IMR-90 (cell line): ENCODE measurements around the gene KCNA10. TPM values are rescaled to one million over a fixed set of nuclear protein-coding genes. Genes with fewer than 3 reads are reported as not detected.

Experiments
- ATAC-seq: fragments of 200-7000 bp; cut with Tn5 transposase; 2 replicates; pipeline ENCODE4 v1.9.1; 2020; ENCODE audit warnings: low read depth, mild to moderate bottlenecking, moderate library complexity
- BruUV-seq: library from RNA; stranded (reverse); fragments of 400-500 nt; replicated peaks from 2 replicates; lab custom pipeline; 2021; lab: Mats Ljungman, UMichigan
- CTCF ChIA-PET: fragments of 300-600 bp; formaldehyde crosslinking; extraction: SDS; loops from one replicate; lab custom pipeline; 2021; ENCODE audit warnings: antibody characterized with exemption; lab: Yijun Ruan, JAX
- POLR2A ChIA-PET: fragments of 300-600 bp; sonication (Branson Sonifier 250); formaldehyde crosslinking; loops from one replicate; lab custom pipeline; 2022; ENCODE audit warnings: antibody characterized with exemption; ENCODE audit not compliant: unreplicated experiment; lab: Charles Lee
- DNase-seq: peaks from one replicate; pipeline ENCODE4 v3.0.0; 2013
- H2AFZ ChIP-seq: replicated peaks from 2 replicates; pipeline ENCODE3; 2013; ENCODE audit warnings: low read length, mild to moderate bottlenecking; ENCODE audit not compliant: poor library complexity
- H2AK5ac ChIP-seq: 2 replicates; pipeline ENCODE4 v1.6.1; 2013; ENCODE audit warnings: low read depth, low read length, inconsistent platforms
- H2AK9ac ChIP-seq: replicated peaks from 2 replicates; pipeline ENCODE3; 2013; ENCODE audit warnings: mild to moderate bottlenecking, low read depth, low read length, moderate library complexity; ENCODE audit not compliant: poor library complexity
- H2BK120ac ChIP-seq: 2 replicates; pipeline ENCODE4 v1.6.1; 2013; ENCODE audit warnings: low read depth, low read length, inconsistent platforms
- H2BK15ac ChIP-seq: 3 replicates; pipeline ENCODE4 v1.6.1; 2013; ENCODE audit warnings: low read depth, low read length, inconsistent platforms
- H2BK20ac ChIP-seq: 2 replicates; pipeline ENCODE4 v1.6.1; 2013; ENCODE audit warnings: low read depth, mild to moderate bottlenecking, inconsistent platforms, low read length, moderate library complexity
- H2BK5ac ChIP-seq: 2 replicates; pipeline ENCODE4 v1.6.1; 2013; ENCODE audit warnings: mild to moderate bottlenecking, low read depth, low read length, inconsistent platforms; ENCODE audit not compliant: poor library complexity, severe bottlenecking
- H3K14ac ChIP-seq: replicated peaks from 2 replicates; pipeline ENCODE4 v1.6.1; 2013; ENCODE audit warnings: low read depth, low read length, inconsistent platforms
- H3K18ac ChIP-seq: 2 replicates; pipeline ENCODE4 v1.6.1; 2013; ENCODE audit warnings: low read depth, low read length, control low read depth
- H3K23ac ChIP-seq: 2 replicates; pipeline ENCODE4 v1.6.1; 2013; ENCODE audit warnings: low read depth, low read length, inconsistent platforms
- H3K27ac ChIP-seq: 2 replicates; pipeline ENCODE4 v1.5.1; 2013; ENCODE audit warnings: mild to moderate bottlenecking, control low read depth, low read length; ENCODE audit not compliant: insufficient read depth
- H3K27me3 ChIP-seq: 2 replicates; pipeline ENCODE4 v1.6.1; 2013; ENCODE audit warnings: low read length; ENCODE audit not compliant: control insufficient read depth, insufficient read depth
- H3K36me3 ChIP-seq: 2 replicates; pipeline ENCODE4 v1.6.1; 2013; ENCODE audit warnings: low read length, mixed read lengths; ENCODE audit not compliant: control insufficient read depth, insufficient read depth
- H3K4ac ChIP-seq: 2 replicates; pipeline ENCODE4 v1.6.1; 2013; ENCODE audit warnings: low read depth, low read length, inconsistent platforms
- H3K4me1 ChIP-seq: 2 replicates; pipeline ENCODE4 v1.6.1; 2013; ENCODE audit warnings: low read length, mixed read lengths; ENCODE audit not compliant: control insufficient read depth, insufficient read depth
- H3K4me2 ChIP-seq: 2 replicates; pipeline ENCODE4 v1.6.1; 2013; ENCODE audit warnings: low read depth, mild to moderate bottlenecking, control low read depth, low read length, moderate library complexity
- H3K4me3 ChIP-seq: 2 replicates; pipeline ENCODE4 v1.5.1; 2013; ENCODE audit warnings: low read depth, mild to moderate bottlenecking, control low read depth, low read length, moderate library complexity; ENCODE audit not compliant: insufficient read depth
- H3K56ac ChIP-seq: 2 replicates; pipeline ENCODE4 v1.6.1; 2013; ENCODE audit warnings: low read length, inconsistent platforms; ENCODE audit not compliant: insufficient read depth; ENCODE audit errors: extremely low read depth
- H3K79me1 ChIP-seq, 2 experiments: 2 replicates each; pipeline ENCODE4 v1.6.1; 2013; ENCODE audit warnings: low read length in 2 of 2, inconsistent platforms in 1 of 2, low read depth in 1 of 2
- H3K9ac ChIP-seq: 2 replicates; pipeline ENCODE4 v1.6.1; 2013; ENCODE audit warnings: low read depth, low read length, control low read depth
- H3K9me1 ChIP-seq: 2 replicates; pipeline ENCODE4 v1.6.1; 2013; ENCODE audit warnings: low read length, inconsistent platforms; ENCODE audit not compliant: insufficient read depth
- H3K9me3 ChIP-seq: 2 replicates; pipeline ENCODE4 v1.6.1; 2013; ENCODE audit warnings: low read length; ENCODE audit not compliant: control insufficient read depth, insufficient read depth
- H4K20me1 ChIP-seq: 2 replicates; pipeline ENCODE4 v1.6.1; 2013; ENCODE audit warnings: low read length, inconsistent platforms; ENCODE audit not compliant: insufficient read depth
- H4K5ac ChIP-seq: 2 replicates; pipeline ENCODE4 v1.6.1; 2013; ENCODE audit warnings: mild to moderate bottlenecking, low read depth, low read length, control low read depth
- H4K8ac ChIP-seq, 2 experiments: 2 replicates each; pipeline ENCODE4 v1.6.1; 2013; ENCODE audit warnings: low read depth in 2 of 2, low read length in 2 of 2, control low read depth in 1 of 2, inconsistent platforms in 1 of 2
- H4K91ac ChIP-seq: 2 replicates; pipeline ENCODE4 v1.6.1; 2013; ENCODE audit warnings: low read depth, low read length, inconsistent platforms; ENCODE audit not compliant: insufficient read depth
- MAZ ChIP-seq: IDR thresholded peaks from 2 replicates; pipeline ENCODE4 v1.6.1; 2012; ENCODE audit warnings: low read depth, mild to moderate bottlenecking, low read length, improper control_type of control experiment, moderate library complexity, borderline replicate concordance
- MXI1 ChIP-seq: IDR thresholded peaks from 2 replicates; pipeline ENCODE4 v1.6.1; 2012; ENCODE audit warnings: low read depth, mild to moderate bottlenecking, low read length, moderate library complexity, borderline replicate concordance
- RCOR1 ChIP-seq: IDR thresholded peaks from 2 replicates; pipeline ENCODE4 v1.6.1; 2012; ENCODE audit warnings: mild to moderate bottlenecking, low read length, improper control_type of control experiment; ENCODE audit not compliant: insufficient replicate concordance
- WGBS, 2 experiments: methylation state at CpG; one replicate each; pipeline versions ENCODE4 v1.1.5 to v1.1.7; 2013; ENCODE audit warnings: missing lambda C conversion rate in 2 of 2; ENCODE audit not compliant: insufficient read length in 1 of 2; ENCODE audit errors: extremely low coverage in 2 of 2; 5-methylcytosine and 5-hydroxymethylcytosine counted together
- dilution Hi-C: fragments of 300-500 bp; cut with HindIII; formaldehyde crosslinking; loops from one replicate; pipeline ENCODE4 v1.14.3; 2018; ENCODE audit warnings: low sequenced_read_pairs; ENCODE audit not compliant: unreplicated experiment
- in situ Hi-C: fragments of 300-500 bp; cut with MboI; formaldehyde crosslinking; loops from 3 replicates; pipeline ENCODE4 v1.14.3; 2019; ENCODE audit warnings: low sequenced_read_pairs, inconsistent platforms, mixed read lengths
- intact Hi-C: fragments of 100-400 bp; cut with micrococcal nuclease; formaldehyde crosslinking; loops from 2 replicates; pipeline ENCODE4 v1.10.0; 2022
- polyA plus RNA-seq, 3 experiments: library from polyadenylated mRNA; depleted of rRNA; stranded (reverse); fragments of >200 nt; gene quantifications; 2 replicates each; pipeline ENCODE4 v1.2.3, GENCODE V29; 2012; ENCODE audit warnings: low replicate concordance in 1 of 3
- total RNA-seq: library from RNA; depleted of rRNA; stranded (reverse); fragments of >200 nt; gene quantifications from 2 replicates; pipeline ENCODE4 v1.2.3, GENCODE V29; 2012

Gene KCNA10
- total and polyA plus RNA-seq, 2 of the 4 experiments (the other 2 are of a cell fraction), result not detected

DNA sequence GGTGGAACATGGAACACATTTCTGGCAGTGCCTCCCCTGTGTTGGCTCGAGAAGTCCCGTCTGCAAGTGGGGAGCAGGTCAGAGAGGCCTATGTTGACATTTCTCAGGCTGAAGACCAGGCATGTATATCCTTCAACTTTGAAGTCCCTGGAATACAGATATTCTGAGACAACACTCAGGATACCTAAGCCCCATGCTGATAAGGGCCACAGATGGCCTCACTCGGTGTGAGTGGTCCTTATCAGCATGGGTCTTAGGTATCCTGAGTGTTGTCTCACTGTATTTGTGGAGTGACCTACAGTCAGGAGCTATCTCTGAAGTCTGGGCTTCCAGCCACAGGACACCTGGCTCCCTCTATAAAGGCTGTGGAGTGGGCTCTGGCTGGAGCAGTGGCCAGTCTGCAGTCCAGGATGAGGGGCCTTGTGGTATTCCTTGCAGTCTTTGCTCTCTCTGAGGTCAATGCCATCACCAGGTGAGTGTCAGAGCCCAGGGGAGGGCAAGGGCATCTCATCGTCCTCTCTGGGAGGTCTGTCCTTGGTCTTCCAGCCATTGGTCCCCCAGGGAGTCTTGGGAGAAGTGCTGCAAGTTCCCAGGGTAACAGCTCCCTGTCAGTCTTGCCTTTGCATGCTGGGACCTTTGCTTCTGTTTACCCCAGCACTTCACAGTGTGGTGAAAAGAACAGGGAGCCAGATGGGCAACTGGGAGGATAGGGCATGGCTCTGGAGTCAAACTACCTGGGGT is 38.4 kb downstream of the KCNA10 start (continued):
- no peak for TF ChIP-seq RCOR1

DNA sequence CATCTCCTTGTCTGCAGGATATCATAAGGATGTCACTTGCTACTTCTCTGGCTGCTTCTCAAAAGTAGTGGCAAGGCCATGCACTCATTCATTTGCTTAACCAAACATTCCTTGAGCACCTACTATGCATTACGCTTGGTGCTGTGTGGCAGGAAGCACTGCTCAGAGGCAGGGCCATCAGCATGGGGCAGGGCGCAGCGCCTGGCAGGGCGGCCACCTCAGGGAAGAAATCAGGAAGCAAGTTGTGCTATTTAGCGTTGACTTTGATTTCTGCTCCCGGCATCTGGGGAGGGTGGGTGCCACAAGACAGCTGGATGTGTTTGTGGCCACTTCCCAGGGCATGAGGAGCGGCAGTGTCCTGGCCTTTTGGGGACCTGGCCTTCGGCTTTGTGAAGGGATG is 40.1 kb downstream of the KCNA10 start:
- CTCF ChIA-PET, result interaction anchor here (1.0 kb wide), 1 partner anchor 373 kb away, joined by 3 read pairs; no protein-coding TSS in a partner anchor
- no TSS peak for BruUV-seq

More for the DNA sequence above, 40.1 kb downstream of the KCNA10 start:
- no peak overlapping the region for H2AK9ac ChIP-seq
- no peak overlapping the region for H2BK20ac ChIP-seq
- DNase-seq (no peak), ATAC-seq (no peak)
- no peak overlapping the region for H3K9ac ChIP-seq
- no peak overlapping the region for H2BK15ac ChIP-seq
- no peak overlapping the region for H2BK120ac ChIP-seq
- H3K36me3 ChIP-seq, result no peaks in the 10 kb centered on the region
- intact Hi-C loops (no loop called here), dilution Hi-C loops (no loop called here), in situ Hi-C loops (no loop called here)
- H3K4me2 ChIP-seq, result no peak overlapping the region
- no peak overlapping the region for H2BK5ac ChIP-seq
- H3K18ac ChIP-seq, result no peak overlapping the region
- peaks cover 17% of the 10 kb centered on the region; the same call in 1 of the 2 replicates for H3K27me3 ChIP-seq
- H3K14ac ChIP-seq, result no peak overlapping the region
- TF ChIP-seq MAZ, result no peak
- no peak for TF ChIP-seq MXI1
- H4K5ac ChIP-seq, result no peak overlapping the region
- H4K91ac ChIP-seq, result no peak overlapping the region
- POLR2A ChIA-PET, result no interaction called here
- H3K9me3 ChIP-seq, result no peaks in the 10 kb centered on the region
- no peak overlapping the region for H4K8ac ChIP-seq
- H3K23ac ChIP-seq, result no peak overlapping the region
- H3K4me1 ChIP-seq, result peaks cover 10% of the 10 kb centered on the region
- H3K56ac ChIP-seq, result no peak overlapping the region
- H3K27ac ChIP-seq, result no peak overlapping the region
- 0 out of 2 replicates have a peak, but pooled peaks cover 8% of the 10 kb centered on the region for H3K9me1 ChIP-seq
- 94% methylated on average over 3 of the region's 8 CpGs; no CpG with 5 or more reads in 1 of the 2 experiments for WGBS, 2 experiments
- H4K20me1 ChIP-seq, result no peaks in the 10 kb centered on the region
- H2AFZ ChIP-seq, result no peak overlapping the region
- H2AK5ac ChIP-seq, result no peak overlapping the region; the same call in 1 of the 2 replicates
- no peak overlapping the region for H3K4ac ChIP-seq
- H3K79me1 ChIP-seq, result no peaks in the 10 kb centered on the region
- H3K4me3 ChIP-seq, result no peak overlapping the region
